ENCODE measurements around the gene AK8.

DNA sequence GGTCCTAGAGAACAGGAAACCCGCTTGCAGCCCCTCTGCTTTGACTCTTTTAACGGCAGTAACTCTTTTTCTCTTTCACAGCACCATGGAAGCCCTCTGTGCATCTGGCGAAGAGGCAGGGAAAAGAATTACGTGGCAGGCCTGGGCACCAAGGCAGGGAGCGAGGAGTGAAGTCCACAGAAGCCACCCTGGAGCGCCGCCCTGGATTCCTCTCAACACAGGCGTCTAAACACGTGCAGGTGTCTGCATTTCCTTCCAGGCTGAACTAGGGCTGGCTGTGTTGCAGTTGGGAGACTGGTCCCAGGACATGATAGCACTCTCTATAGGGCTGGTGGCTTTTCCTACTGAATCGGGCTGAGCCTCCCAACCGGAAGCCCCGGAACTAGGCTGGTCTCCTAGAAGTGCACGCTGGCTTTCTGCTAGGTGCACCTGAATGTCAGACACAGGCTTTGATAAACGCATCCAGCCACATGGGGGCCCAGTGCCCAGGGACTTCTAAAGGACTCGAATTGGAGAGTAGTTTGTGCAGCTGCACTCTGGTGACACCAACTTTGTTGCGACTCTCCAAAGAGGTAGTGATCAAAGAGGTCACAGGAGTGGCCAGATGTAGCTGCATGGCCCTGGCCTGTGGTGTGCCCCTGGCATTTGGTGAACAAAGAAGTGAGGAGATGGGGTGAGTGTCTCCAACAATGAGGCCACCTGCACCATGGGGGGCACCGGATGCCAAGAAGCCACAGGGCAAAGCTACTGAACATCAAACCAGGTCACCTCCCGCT, 54.5 kb downstream of the AK8 start:
- TF ChIP-seq, protein P1, sequence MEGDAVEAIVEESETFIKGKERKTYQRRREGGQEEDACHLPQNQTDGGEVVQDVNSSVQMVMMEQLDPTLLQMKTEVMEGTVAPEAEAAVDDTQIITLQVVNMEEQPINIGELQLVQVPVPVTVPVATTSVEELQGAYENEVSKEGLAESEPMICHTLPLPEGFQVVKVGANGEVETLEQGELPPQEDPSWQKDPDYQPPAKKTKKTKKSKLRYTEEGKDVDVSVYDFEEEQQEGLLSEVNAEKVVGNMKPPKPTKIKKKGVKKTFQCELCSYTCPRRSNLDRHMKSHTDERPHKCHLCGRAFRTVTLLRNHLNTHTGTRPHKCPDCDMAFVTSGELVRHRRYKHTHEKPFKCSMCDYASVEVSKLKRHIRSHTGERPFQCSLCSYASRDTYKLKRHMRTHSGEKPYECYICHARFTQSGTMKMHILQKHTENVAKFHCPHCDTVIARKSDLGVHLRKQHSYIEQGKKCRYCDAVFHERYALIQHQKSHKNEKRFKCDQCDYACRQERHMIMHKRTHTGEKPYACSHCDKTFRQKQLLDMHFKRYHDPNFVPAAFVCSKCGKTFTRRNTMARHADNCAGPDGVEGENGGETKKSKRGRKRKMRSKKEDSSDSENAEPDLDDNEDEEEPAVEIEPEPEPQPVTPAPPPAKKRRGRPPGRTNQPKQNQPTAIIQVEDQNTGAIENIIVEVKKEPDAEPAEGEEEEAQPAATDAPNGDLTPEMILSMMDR (conservative IDR thresholded peaks at IDR 0.05; ENCODE audit: low read depth, low read length), result no peak
- no peak for TF ChIP-seq BHLHE40 (IDR thresholded peaks at IDR 0.05; ENCODE audit: low read depth, low read length)
- no peak for TF ChIP-seq POLR2A (IDR thresholded peaks at IDR 0.05; ENCODE audit: low read depth, low read length)
- no peak for TF ChIP-seq USF2 (IDR thresholded peaks at IDR 0.05; ENCODE audit: low read depth, low read length)

Data from IMR-90 (cell line).